CD4-positive, alpha-beta memory T cell (primary cell): ENCODE data around the gene AKAIN1. TPM values are rescaled to one million over a fixed set of nuclear protein-coding genes. Genes with fewer than 3 reads are reported as not detected.

Experiments
- CTCF ChIA-PET: fragments of 350-600 bp; sonication (Branson Sonifier 250); formaldehyde crosslinking; loops from one replicate; lab custom pipeline; 2021; ENCODE audit warnings: inconsistent platforms; ENCODE audit not compliant: partially characterized antibody; lab: Charles Lee
- POLR2A ChIA-PET: fragments of 350-600 bp; sonication (Branson Sonifier 250); formaldehyde crosslinking; loops from one replicate; lab custom pipeline; 2021; ENCODE audit not compliant: partially characterized antibody; lab: Charles Lee
- DNase-seq, 5 donors: peaks; one replicate each; pipeline versions ENCODE4 v3.0.0 to v3.0.0-alpha.2; 2020 to 2022; ENCODE audit warnings: mixed read lengths in 1 of 5
- H3K27ac ChIP-seq: one replicate; pipeline ENCODE4 v1.7.0; 2013; ENCODE audit warnings: low read depth, low read length
- H3K27me3 ChIP-seq: 2 replicates; pipeline ENCODE4 v1.7.0; 2013; ENCODE audit warnings: mild to moderate bottlenecking, low read length, moderate library complexity; ENCODE audit not compliant: insufficient read depth
- H3K36me3 ChIP-seq: 2 replicates; pipeline ENCODE4 v1.7.0; 2013; ENCODE audit warnings: mild to moderate bottlenecking, low read length, moderate library complexity; ENCODE audit not compliant: insufficient read depth
- H3K4me1 ChIP-seq: 2 replicates; pipeline ENCODE4 v1.7.0; 2013; ENCODE audit warnings: mild to moderate bottlenecking, low read length, moderate library complexity; ENCODE audit not compliant: insufficient read depth
- H3K4me3 ChIP-seq, 2 donors: one replicate each; pipeline ENCODE4 v1.7.0; 2013; ENCODE audit warnings: low read length in 2 of 2, mild to moderate bottlenecking in 1 of 2
- H3K9me3 ChIP-seq, 2 donors: one replicate each; pipeline ENCODE4 v1.7.0; 2013; ENCODE audit warnings: low read length in 2 of 2, control low read depth in 1 of 2; ENCODE audit not compliant: control insufficient read depth in 1 of 2
- H3K27ac Mint-ChIP-seq, 7 donors: one replicate each; pipeline ENCODE4 v1.8.0; 2020 to 2021; ENCODE audit warnings: mixed read lengths in 7 of 7, mild to moderate bottlenecking in 6 of 7, inconsistent platforms in 3 of 7, moderate library complexity in 3 of 7
- H3K27me3 Mint-ChIP-seq, 2 donors: one replicate each; pipeline ENCODE4 v1.8.0; 2020 to 2021; ENCODE audit warnings: mixed read lengths in 2 of 2
- H3K36me3 Mint-ChIP-seq, 2 donors: one replicate each; pipeline ENCODE4 v1.8.0; 2020 to 2021; ENCODE audit warnings: mixed read lengths in 2 of 2, inconsistent platforms in 1 of 2, mild to moderate bottlenecking in 1 of 2
- H3K4me1 Mint-ChIP-seq, 4 donors: one replicate each; pipeline ENCODE4 v1.8.0; 2020 to 2021; ENCODE audit warnings: mixed read lengths in 4 of 4, mild to moderate bottlenecking in 1 of 4
- H3K4me3 Mint-ChIP-seq, 8 donors: one replicate each; pipeline ENCODE4 v1.8.0; 2020 to 2021; ENCODE audit warnings: mixed read lengths in 8 of 8, mild to moderate bottlenecking in 7 of 8, moderate library complexity in 6 of 8, inconsistent platforms in 3 of 8
- H3K9me3 Mint-ChIP-seq, 8 donors: one replicate each; pipeline ENCODE4 v1.8.0; 2020 to 2021; ENCODE audit warnings: mixed read lengths in 8 of 8, mild to moderate bottlenecking in 5 of 8, inconsistent platforms in 3 of 8, moderate library complexity in 1 of 8
- intact Hi-C: fragments of 100-400 bp; cut with micrococcal nuclease; formaldehyde crosslinking; loops from one replicate; pipeline ENCODE4 v1.15.1; 2023
- polyA plus RNA-seq, 2 donors: library from polyadenylated mRNA; unstranded; fragments of 300-500 nt; fragmentation: Illumina TruSeq; gene quantifications; one replicate each; pipeline ENCODE4 v1.2.3, GENCODE V29; 2021
- total RNA-seq, 2 experiments: library from RNA; stranded (reverse); gene quantifications; one replicate each; pipeline ENCODE4 v1.2.3, GENCODE V29; 2021

The AKAIN1 gene
- total and polyA plus RNA-seq, 4 experiments from 2014 or later: not detected

GRCh38 chr18:5178519-5178918 is 18.5 kb downstream of the AKAIN1 start:
- no peak overlapping the region for H3K4me3 ChIP-seq
- Mint-ChIP-seq H3K36me3 (no peaks in the 10 kb centered on the region), H3K27ac (no peak overlapping the region), H3K27me3 (peaks cover 0 to 7% of the 10 kb centered on the region in 2 donors), H3K4me3 (no peak overlapping the region), H3K4me1 (no peaks in the 10 kb centered on the region), H3K9me3 (no peaks in the 10 kb centered on the region)
- POLR2A ChIA-PET: no interaction called here
- no peaks in the 10 kb centered on the region for H3K27me3 ChIP-seq
- intact Hi-C loops: no loop called here
- no peak for DNase-seq
- H3K9me3 ChIP-seq: no peaks in the 10 kb centered on the region
- no peak overlapping the region for H3K27ac ChIP-seq
- CTCF ChIA-PET: no interaction called here
- no peaks in the 10 kb centered on the region for H3K36me3 ChIP-seq
- H3K4me1 ChIP-seq: no peaks in the 10 kb centered on the region

- Histone ChIP-seq H3K4me3 (no peak overlapping the region), H3K4me1 (no peaks in the 10 kb centered on the region), H3K36me3 (no peaks in the 10 kb centered on the region), H3K9me3 (no peaks in the 10 kb centered on the region), H3K27ac (no peak overlapping the region), H3K27me3 (no peaks in the 10 kb centered on the region)
- Mint-ChIP-seq H3K27me3 (no peaks in the 10 kb centered on the region), H3K36me3 (no peaks in the 10 kb centered on the region), H3K4me3 (no peak overlapping the region), H3K4me1 (no peaks in the 10 kb centered on the region), H3K9me3 (peaks cover 0 to 9% (median 4%) of the 10 kb centered on the region in 8 donors), H3K27ac (no peak overlapping the region)
- intact Hi-C loops: no loop called here
- ChIA-PET POLR2A (no interaction called here), CTCF (no interaction called here)
- no peak for DNase-seq
Observed at GRCh38 chr18:5175378-5175777, 21.7 kb downstream of the AKAIN1 start.

DNA sequence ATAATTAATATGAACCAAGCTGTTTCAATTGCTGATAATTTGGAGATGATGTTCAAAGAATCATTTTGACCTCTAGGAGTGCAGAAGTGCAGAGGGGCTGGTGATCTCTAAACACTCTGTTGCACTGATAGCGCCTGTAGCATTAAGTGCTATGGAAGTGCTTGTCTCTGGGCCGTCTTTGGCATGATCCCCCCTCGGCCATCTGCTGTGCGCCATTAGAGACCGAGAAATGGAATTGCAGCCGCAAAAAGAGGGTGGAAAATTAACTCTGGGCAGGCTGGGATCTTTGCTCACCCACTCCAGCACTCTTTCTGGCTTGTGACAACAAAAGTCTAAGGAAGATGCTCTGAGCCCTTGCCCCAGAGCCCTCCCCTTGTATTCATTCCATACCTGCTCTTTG is 23.4 kb downstream of the AKAIN1 start:
- no peaks in the 10 kb centered on the region for H3K36me3 ChIP-seq
- H3K4me3 ChIP-seq: no peak overlapping the region
- H3K27ac ChIP-seq: no peak overlapping the region
- Mint-ChIP-seq H3K9me3 (peaks cover 0 to 9% (median 4%) of the 10 kb centered on the region in 8 donors), H3K4me3 (no peak overlapping the region), H3K36me3 (no peaks in the 10 kb centered on the region), H3K4me1 (peaks cover 0 to 2% (median 0%) of the 10 kb centered on the region in 4 donors), H3K27ac (no peak overlapping the region), H3K27me3 (no peaks in the 10 kb centered on the region)
- intact Hi-C loops: no loop called here
- H3K4me1 ChIP-seq: no peaks in the 10 kb centered on the region
- ChIA-PET CTCF (no interaction called here), POLR2A (no interaction called here)
- no peaks in the 10 kb centered on the region for H3K27me3 ChIP-seq
- no peaks in the 10 kb centered on the region for H3K9me3 ChIP-seq
- DNase-seq: no peak

DNA sequence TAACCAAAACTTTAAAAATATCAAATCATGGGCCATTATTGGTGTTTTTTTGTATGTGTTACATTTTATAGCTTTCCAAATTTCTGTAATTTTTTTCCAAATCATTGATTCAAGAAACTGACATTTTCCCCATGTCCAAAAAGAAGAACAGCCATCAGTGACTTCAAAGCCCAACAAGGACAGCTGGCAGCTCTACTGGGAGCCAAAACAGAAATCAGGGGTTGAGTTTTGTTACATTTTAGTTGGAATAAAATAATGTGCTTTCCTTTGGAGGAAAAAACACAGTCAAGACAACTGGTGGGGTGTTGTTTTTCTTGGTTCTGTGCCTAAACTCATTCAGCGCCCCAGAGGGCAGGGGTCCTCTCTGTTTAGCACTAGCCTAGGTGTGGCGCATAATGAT is 23.8 kb downstream of the AKAIN1 start:
- Mint-ChIP-seq H3K27me3 (no peaks in the 10 kb centered on the region), H3K27ac (no peak overlapping the region), H3K36me3 (no peaks in the 10 kb centered on the region), H3K9me3 (peaks cover 0 to 9% (median 4%) of the 10 kb centered on the region in 8 donors), H3K4me3 (no peak overlapping the region), H3K4me1 (peaks cover 1 to 6% (median 3%) of the 10 kb centered on the region in 4 donors)
- POLR2A ChIA-PET: no interaction called here
- Histone ChIP-seq H3K4me1 (peaks cover 1% of the 10 kb centered on the region), H3K27ac (no peak overlapping the region), H3K4me3 (no peak overlapping the region), H3K27me3 (no peaks in the 10 kb centered on the region), H3K9me3 (no peaks in the 10 kb centered on the region), H3K36me3 (no peaks in the 10 kb centered on the region)
- intact Hi-C loops: no loop called here
- CTCF ChIA-PET: no interaction called here
- DNase-seq: no peak

GRCh38 chr18:5167831-5168230 is 29.2 kb downstream of the AKAIN1 start:
- Histone ChIP-seq H3K4me1 (peaks cover 14% of the 10 kb centered on the region), H3K9me3 (no peaks in the 10 kb centered on the region), H3K4me3 (no peak overlapping the region), H3K27me3 (no peaks in the 10 kb centered on the region), H3K36me3 (no peaks in the 10 kb centered on the region), H3K27ac (no peak overlapping the region)
- POLR2A ChIA-PET: interaction anchor here (1.0 kb wide), 1 partner anchor 20 kb away, joined by 3 read pairs; no protein-coding TSS in a partner anchor
- CTCF ChIA-PET: no interaction called here
- peaks cover 0 to 1% of the 10 kb centered on the region in 2 donors for H3K27me3 Mint-ChIP-seq
- peak in 2 of 5 donors; percentile 2 to 3 for DNase-seq
- H3K9me3 Mint-ChIP-seq: peaks cover 0 to 9% (median 5%) of the 10 kb centered on the region in 8 donors
- peak overlapping the region in 4 of 7 donors; percentile 13 to 39 (median 24) for H3K27ac Mint-ChIP-seq
- H3K36me3 Mint-ChIP-seq: no peaks in the 10 kb centered on the region
- H3K4me3 Mint-ChIP-seq: peak overlapping the region in 5 of 8 donors; percentile 22 to 66 (median 40)
- H3K4me1 Mint-ChIP-seq: peaks cover 12 to 20% (median 14%) of the 10 kb centered on the region in 4 donors
- intact Hi-C loops: no loop called here

GRCh38 chr18:5166606-5167280 is 30.3 kb downstream of the AKAIN1 start:
- peaks cover 0 to 1% of the 10 kb centered on the region in 2 donors for H3K27me3 Mint-ChIP-seq
- peak overlapping the region in 1 of 8 donors; percentile 33 for H3K4me3 Mint-ChIP-seq

GRCh38 chr18:5164903-5165302 is 32.2 kb downstream of the AKAIN1 start:
- ChIA-PET CTCF (no interaction called here), POLR2A (no interaction called here)
- peaks cover 14% of the 10 kb centered on the region for H3K4me1 ChIP-seq
- H3K36me3 Mint-ChIP-seq: no peaks in the 10 kb centered on the region
- H3K27me3 Mint-ChIP-seq: peaks cover 0 to 1% of the 10 kb centered on the region in 2 donors
- peaks cover 12 to 21% (median 14%) of the 10 kb centered on the region in 4 donors for H3K4me1 Mint-ChIP-seq
- no peaks in the 10 kb centered on the region for H3K27me3 ChIP-seq
- no peak for DNase-seq
- no peaks in the 10 kb centered on the region for H3K36me3 ChIP-seq
- H3K9me3 Mint-ChIP-seq: peaks cover 0 to 2% (median 0%) of the 10 kb centered on the region in 8 donors
- H3K9me3 ChIP-seq: no peaks in the 10 kb centered on the region
- no peak overlapping the region for H3K27ac ChIP-seq
- H3K4me3 ChIP-seq: no peak overlapping the region
- no peak overlapping the region for H3K4me3 Mint-ChIP-seq
- H3K27ac Mint-ChIP-seq: no peak overlapping the region
- intact Hi-C loops: no loop called here

More at GRCh38 chr18:5166606-5167280, 30.3 kb downstream of the AKAIN1 start:
- DNase-seq: no peak
- peaks cover 0 to 7% (median 4%) of the 10 kb centered on the region in 8 donors for H3K9me3 Mint-ChIP-seq
- Histone ChIP-seq H3K36me3 (no peaks in the 10 kb centered on the region), H3K4me1 (peaks cover 14% of the 10 kb centered on the region), H3K9me3 (no peaks in the 10 kb centered on the region), H3K27me3 (no peaks in the 10 kb centered on the region), H3K4me3 (no peak overlapping the region), H3K27ac (no peak overlapping the region)
- intact Hi-C loops: no loop called here
- CTCF ChIA-PET: no interaction called here
- H3K36me3 Mint-ChIP-seq: no peaks in the 10 kb centered on the region
- no peak overlapping the region for H3K27ac Mint-ChIP-seq
- H3K4me1 Mint-ChIP-seq: peaks cover 12 to 20% (median 14%) of the 10 kb centered on the region in 4 donors
- POLR2A ChIA-PET: interaction anchor here (1.0 kb wide), 1 partner anchor 19 kb away, joined by 3 read pairs; no protein-coding TSS in a partner anchor
